GM12878 (cell line): ENCODE results near the gene MAP4K2. TPM values are rescaled to one million over a fixed set of nuclear protein-coding genes. Genes with fewer than 3 reads are reported as not detected.

ENCODE experiments used
- ATAC-seq: fragments of 200-7000 bp; cut with Tn5 transposase; 3 replicates; pipeline ENCODE4 v1.9.1; 2020; ENCODE audit warnings: mild to moderate bottlenecking, moderate library complexity
- BruUV-seq: library from RNA; stranded (reverse); fragments of 400-500 nt; replicated peaks from 2 replicates; lab custom pipeline; 2021; lab: Mats Ljungman, UMichigan
- CTCF ChIA-PET: fragments of 300-600 bp; sonication (Branson Sonifier 250); formaldehyde crosslinking; extraction: SDS; loops from one replicate; lab custom pipeline; 2021; ENCODE audit warnings: inconsistent platforms; lab: Yijun Ruan, JAX
- POLR2A ChIA-PET: fragments of 350-600 bp; formaldehyde crosslinking; extraction: SDS; loops from one replicate; lab custom pipeline; 2021; ENCODE audit warnings: inconsistent platforms; lab: Charles Lee
- RAD21 ChIA-PET: fragments of 300-600 bp; sonication (Branson Sonifier 250); formaldehyde crosslinking; loops from one replicate; lab custom pipeline; 2023; ENCODE audit warnings: antibody characterized with exemption; ENCODE audit not compliant: unreplicated experiment; lab: Charles Lee
- SMC1A ChIA-PET: fragments of 300-600 bp; sonication (Branson Sonifier 250); formaldehyde crosslinking; loops from one replicate; lab custom pipeline; 2023; ENCODE audit not compliant: unreplicated experiment, uncharacterized antibody; lab: Charles Lee
- DNase-seq: peaks from one replicate; pipeline ENCODE4 v3.0.0-alpha.2; 2011; ENCODE audit warnings: low read depth, low spot score
- FAIRE-seq: peaks from 3 replicates; lab custom pipeline; 2011; peaks lifted over from hg19 to GRCh38; lab: Jason Lieb, UNC
- H2AFZ ChIP-seq: 2 replicates; pipeline ENCODE4 v1.6.0; 2011; ENCODE audit warnings: low read depth, low read length, control low read depth; ENCODE audit not compliant: control insufficient read depth
- H3K27ac ChIP-seq: 2 replicates; pipeline ENCODE4 v1.5.1; 2011; ENCODE audit warnings: control low read depth; ENCODE audit not compliant: control insufficient read depth, insufficient read depth
- H3K27me3 ChIP-seq, 2 experiments: replicated peaks in 1 of 2; 2 replicates each; pipeline versions ENCODE4 v1.6.0 to v1.6.1; 2011; ENCODE audit warnings: low read length in 1 of 2; ENCODE audit not compliant: control insufficient read depth in 2 of 2, insufficient read depth in 2 of 2
- H3K36me3 ChIP-seq, 2 experiments: 2 replicates each; pipeline ENCODE4 v1.5.1; 2011; ENCODE audit warnings: low read length in 1 of 2; ENCODE audit not compliant: control insufficient read depth in 2 of 2, insufficient read depth in 2 of 2
- H3K4me1 ChIP-seq: 2 replicates; pipeline ENCODE4 v1.6.1; 2011; ENCODE audit warnings: mild to moderate bottlenecking, low read length, moderate library complexity, mixed read lengths; ENCODE audit not compliant: control insufficient read depth, insufficient read depth
- H3K4me2 ChIP-seq: 2 replicates; pipeline ENCODE4 v1.6.0; 2011; ENCODE audit warnings: control low read depth; ENCODE audit not compliant: control insufficient read depth, insufficient read depth
- H3K4me3 ChIP-seq: fragments of 200-600 bp; sonication (generic); 2 replicates; pipeline ENCODE4 v1.5.1; 2016
- H3K79me2 ChIP-seq: 2 replicates; pipeline ENCODE4 v1.6.0; 2011; ENCODE audit warnings: low read length; ENCODE audit not compliant: control insufficient read depth, insufficient read depth
- H3K9ac ChIP-seq: 2 replicates; pipeline ENCODE4 v1.8.0; 2011; ENCODE audit warnings: low read length, control low read depth, mixed read lengths; ENCODE audit not compliant: control insufficient read depth, insufficient read depth
- H3K9me3 ChIP-seq: replicated peaks from 3 replicates; pipeline ENCODE4 v1.5.1; 2011; ENCODE audit warnings: mild to moderate bottlenecking, low read length; ENCODE audit not compliant: control insufficient read depth, insufficient read depth
- H4K20me1 ChIP-seq: 2 replicates; pipeline ENCODE4 v1.6.0; 2011; ENCODE audit not compliant: control insufficient read depth, insufficient read depth
- CBX3 ChIP-seq: fragments of 200-600 bp; sonication (generic); IDR thresholded peaks from 2 replicates; pipeline ENCODE4 v1.6.1; 2016; ENCODE audit warnings: low read depth, borderline replicate concordance
- CREB1 ChIP-seq: IDR thresholded peaks from 2 replicates; pipeline ENCODE4 v1.6.1; 2012; ENCODE audit warnings: low read depth, mild to moderate bottlenecking, inconsistent platforms
- ELK1 ChIP-seq: IDR thresholded peaks from 2 replicates; pipeline ENCODE4 v1.6.1; 2012; ENCODE audit warnings: low read depth, low read length, improper control_type of control experiment
- IKZF1 ChIP-seq: fragments of 450-650 bp; conservative IDR thresholded peaks from 2 replicates; pipeline ENCODE4 v1.6.1; 2017; ENCODE audit warnings: antibody characterized with exemption, mild to moderate bottlenecking
- IRF3 ChIP-seq: fragments of 450-650 bp; IDR thresholded peaks from 2 replicates; pipeline ENCODE4 v1.6.1; 2014; ENCODE audit warnings: mild to moderate bottlenecking
- MEF2A ChIP-seq: IDR thresholded peaks from 2 replicates; pipeline ENCODE4 v1.6.1; 2011; ENCODE audit warnings: low read depth, mild to moderate bottlenecking, low read length, moderate library complexity; ENCODE audit not compliant: insufficient read depth
- MLLT1 ChIP-seq: fragments of 450-650 bp; IDR thresholded peaks from 2 replicates; pipeline ENCODE4 v1.6.1; 2016; ENCODE audit warnings: mild to moderate bottlenecking
- NFYA ChIP-seq: IDR thresholded peaks from 2 replicates; pipeline ENCODE4 v1.6.1; 2011; ENCODE audit warnings: low read depth, mild to moderate bottlenecking, low read length, improper control_type of control experiment, borderline replicate concordance
- NKRF ChIP-seq: fragments of 450-650 bp; conservative IDR thresholded peaks from 2 replicates; pipeline ENCODE4 v1.6.1; 2017; ENCODE audit warnings: mild to moderate bottlenecking, moderate library complexity
- RUNX3 ChIP-seq: IDR thresholded peaks from 2 replicates; pipeline ENCODE4 v1.6.1; 2012; ENCODE audit warnings: low read length, inconsistent platforms
- WGBS: methylation state at CpG from one replicate; pipeline ENCODE4 v1.1.6; 2016; ENCODE audit warnings: low lambda C conversion rate; ENCODE audit not compliant: insufficient replicate concordance, insufficient coverage; ENCODE audit errors: missing lambda C conversion rate; 5-methylcytosine and 5-hydroxymethylcytosine counted together
- in situ Hi-C: fragments of 300-500 bp; cut with MboI; formaldehyde crosslinking; loops from 9 replicates; pipeline ENCODE4 v1.14.3; 2018; ENCODE audit warnings: mixed read lengths
- intact Hi-C: fragments of 100-400 bp; cut with micrococcal nuclease; formaldehyde crosslinking; loops from one replicate; pipeline ENCODE4 v1.14.2; 2022; ENCODE audit not compliant: unreplicated experiment
- polyA plus RNA-seq, 11 experiments: library from polyadenylated mRNA; depleted of rRNA in 4 of 11; unstranded in 6 of 11; stranded (reverse) in 5 of 11; fragments of >200 nt; fragmentation: Nextera tagmentation in 4 of 11; fragmentation: Illumina TruSeq in 1 of 11; extraction: Ambion mirVana in 4 of 11; extraction: Trizol in 1 of 11; gene quantifications; 1 replicate in 1 of 11; 2 replicates in 10 of 11; pipeline versions ENCODE4 v1.2.1 to v1.2.3, GENCODE V29; 2011 to 2016; ENCODE audit warnings: inconsistent platforms in 2 of 11, missing spikeins in 2 of 11, low read depth in 1 of 11
- total RNA-seq, 4 experiments: library from RNA; depleted of rRNA in 3 of 4; stranded (reverse); fragments of >200 nt in 3 of 4; fragmentation: Illumina TruSeq in 1 of 4; extraction: Trizol in 1 of 4; gene quantifications; 2 replicates each; pipeline versions ENCODE4 v1.2.1 to v1.2.3, GENCODE V29; 2013 to 2021

Gene MAP4K2
- total and polyA plus RNA-seq, 10 of the 15 experiments (the other 5 are each of a cell fraction or from before 2014, with no cell fraction given), result 0.98 to 78.1 (median 48.9) TPM

- Histone ChIP-seq H3K9me3 (no peaks in the 10 kb centered on the region), H4K20me1 (no peaks in the 10 kb centered on the region), H3K4me3 (no peak overlapping the region), H3K27me3 (no peaks in the 10 kb centered on the region; a peak in 1 of 4 replicates), H3K4me2 (no peak overlapping the region), H3K79me2 (no peaks in the 10 kb centered on the region), H3K27ac (no peak overlapping the region), H3K4me1 (no peaks in the 10 kb centered on the region), H3K9ac (no peak overlapping the region), H3K36me3 (no peaks in the 10 kb centered on the region), H2AFZ (no peak overlapping the region)
- POLR2A ChIA-PET, result interaction anchor here (1.0 kb wide), 1 partner anchor 35 kb away, joined by 3 read pairs; no protein-coding TSS in a partner anchor
- FAIRE-seq, result no peak
- no peak for TF ChIP-seq CREB1
- TF ChIP-seq IKZF1, result no peak
- TF ChIP-seq NFYA, result no peak
- no peak for DNase-seq
- WGBS, result 71% methylated on average over 15 of the region's 15 CpGs
- no peak for ATAC-seq
- RAD21 ChIA-PET, result interaction anchor here (1.2 to 1.6 kb wide), 2 partner anchors 48 kb away, joined by 4 to 5 read pairs; no protein-coding TSS in a partner anchor
- CTCF ChIA-PET, result interaction anchor here (0.9 to 9.7 kb wide), 4 partner anchors 32 to 420 kb away, joined by 3 to 86 read pairs (median 6); no protein-coding TSS in a partner anchor
- intact Hi-C loops, result no loop called here
- SMC1A ChIA-PET, result interaction anchor here (3.5 kb wide), 1 partner anchor 86 kb away, joined by 10 read pairs; no protein-coding TSS in a partner anchor
- no TSS peak for BruUV-seq
- in situ Hi-C loops, result loop anchor here (5.0 kb wide), 1 partner anchor 49 kb away; no protein-coding TSS in a partner anchor
Measured at GRCh38 chr11:64736654-64737053, 66.4 kb downstream of the MAP4K2 start.

GRCh38 chr11:64735725-64736259 lies 67.2 kb downstream of the MAP4K2 start:
- 40% methylated on average over 9 of the region's 9 CpGs for WGBS
- Histone ChIP-seq H3K9ac (no peak overlapping the region), H3K36me3 (no peaks in the 10 kb centered on the region), H3K27me3 (no peaks in the 10 kb centered on the region), H3K4me2 (no peak overlapping the region), H3K4me3 (no peak overlapping the region), H3K79me2 (no peaks in the 10 kb centered on the region), H3K27ac (no peak overlapping the region), H3K9me3 (no peaks in the 10 kb centered on the region), H4K20me1 (no peaks in the 10 kb centered on the region), H3K4me1 (no peaks in the 10 kb centered on the region), H2AFZ (no peak overlapping the region)
- ChIA-PET POLR2A (interaction anchor here (1.0 kb wide), 1 partner anchor 36 kb away, joined by 3 read pairs; no protein-coding TSS in a partner anchor), SMC1A (interaction anchor here (1.2 to 3.5 kb wide), 2 partner anchors 47 to 85 kb away, joined by 5 to 10 read pairs; no protein-coding TSS in a partner anchor), CTCF (interaction anchor here (0.6 to 9.7 kb wide), 9 partner anchors 8 to 419 kb away, joined by 3 to 86 read pairs (median 3); partner anchors contain the start of gene RASGRP2), RAD21 (interaction anchor here (1.6 kb wide), 1 partner anchor 47 kb away, joined by 5 read pairs; no protein-coding TSS in a partner anchor)
- in situ Hi-C loops, result loop anchor here (5.0 kb wide), 1 partner anchor 48 kb away; no protein-coding TSS in a partner anchor
- ATAC-seq (no peak), FAIRE-seq (no peak), DNase-seq (no peak)
- intact Hi-C loops, result no loop called here
- no TSS peak for BruUV-seq
- TF ChIP-seq NKRF, result no peak
- no peak for TF ChIP-seq MEF2A
- no peak for TF ChIP-seq RUNX3
- TF ChIP-seq CBX3, result no peak
- TF ChIP-seq MLLT1, result no peak
- no peak for TF ChIP-seq ELK1
- TF ChIP-seq IRF3, result no peak
